HepG2 (cell line): ENCODE data around the gene CPN1. TPM values are rescaled to one million over a fixed set of nuclear protein-coding genes. Genes with fewer than 3 reads are reported as not detected.

Experiments
- EED ChIP-seq: sonication (generic); formaldehyde crosslinking; IDR thresholded peaks from 2 replicates; pipeline ENCODE4 v1.5.0; 2020; ENCODE audit warnings: mild to moderate bottlenecking, missing genetic modification reagents
- GATAD1 ChIP-seq: IDR thresholded peaks from 2 replicates; pipeline ENCODE4 v1.6.1; 2016; ENCODE audit warnings: missing genetic modification reagents, missing compliant biosample characterization
- GTF2F1 ChIP-seq: fragments of 150-350 bp; IDR thresholded peaks from 2 replicates; pipeline ENCODE4 v1.6.1; 2014; ENCODE audit warnings: low read length
- HNF4G ChIP-seq, 2 experiments: sonication (generic) in 1 of 2; formaldehyde crosslinking in 1 of 2; IDR thresholded peaks; 2 replicates each; pipeline versions ENCODE4 v1.4.0 to v1.6.1; 2011 to 2020; ENCODE audit warnings: borderline replicate concordance in 2 of 2, low read depth in 2 of 2, mild to moderate bottlenecking in 2 of 2, low read length in 1 of 2, missing genetic modification reagents in 1 of 2, moderate library complexity in 1 of 2
- MBNL3 ChIP-seq: fragments of 250-450 bp; sonication (Bioruptor Pico); conservative IDR thresholded peaks from 2 replicates; pipeline ENCODE4 v1.8.0; 2022; ENCODE audit warnings: mild to moderate bottlenecking, inconsistent platforms
- MIER3 ChIP-seq: IDR thresholded peaks from 2 replicates; pipeline ENCODE4 v1.6.1; 2016; ENCODE audit warnings: missing compliant biosample characterization, borderline replicate concordance
- POLR2G ChIP-seq: fragments of 200-400 bp; formaldehyde crosslinking; IDR thresholded peaks from 2 replicates; pipeline ENCODE4 v1.6.1; 2018; ENCODE audit warnings: mild to moderate bottlenecking, low read depth, low read length, moderate library complexity
- RFXAP ChIP-seq: sonication (generic); formaldehyde crosslinking; IDR thresholded peaks from 2 replicates; pipeline ENCODE4 v1.4.0; 2020; ENCODE audit warnings: missing genetic modification reagents, borderline replicate concordance
- ZC3H4 ChIP-seq: sonication (generic); formaldehyde crosslinking; IDR thresholded peaks from 2 replicates; pipeline ENCODE4 v1.4.0; 2020; ENCODE audit warnings: missing genetic modification reagents, borderline replicate concordance
- ZFY ChIP-seq: sonication (generic); formaldehyde crosslinking; IDR thresholded peaks from 2 replicates; pipeline ENCODE4 v1.4.0; 2020; ENCODE audit warnings: missing genetic modification reagents
- ZKSCAN8 ChIP-seq: IDR thresholded peaks from 2 replicates; pipeline ENCODE4 v1.6.1; 2016; ENCODE audit warnings: borderline replicate concordance, missing genetic modification reagents, missing compliant biosample characterization
- ZNF33B ChIP-seq: sonication (generic); formaldehyde crosslinking; IDR thresholded peaks from 2 replicates; pipeline ENCODE4 v1.5.1; 2020; ENCODE audit warnings: mild to moderate bottlenecking, missing genetic modification reagents
- ZNF510 ChIP-seq: sonication (generic); formaldehyde crosslinking; IDR thresholded peaks from 2 replicates; pipeline ENCODE4 v1.4.0; 2020; ENCODE audit warnings: low read depth, mild to moderate bottlenecking, missing genetic modification reagents
- ZNF773 ChIP-seq: sonication (generic); formaldehyde crosslinking; IDR thresholded peaks from 2 replicates; pipeline ENCODE4 v1.4.0; 2020; ENCODE audit warnings: missing genetic modification reagents, borderline replicate concordance
- polyA plus RNA-seq, 8 experiments: library from polyadenylated mRNA; depleted of rRNA in 3 of 8; stranded (reverse) in 7 of 8; unstranded in 1 of 8; fragments of >200 nt; fragmentation: Illumina TruSeq in 4 of 8; extraction: Trizol in 4 of 8; gene quantifications; 2 replicates each; pipeline versions ENCODE4 v1.2.1 to v1.2.3, GENCODE V29; 2011 to 2016; ENCODE audit warnings: low read depth in 4 of 8, missing spikeins in 1 of 8, mixed read lengths in 1 of 8; ENCODE audit not compliant: insufficient read depth in 1 of 8
- total RNA-seq, 5 experiments: library from RNA; depleted of rRNA; stranded (reverse); fragments of >200 nt; fragmentation: Illumina TruSeq; extraction: Trizol; gene quantifications; 2 replicates each; pipeline ENCODE4 v1.2.3, GENCODE V29; 2016; ENCODE audit warnings: low read depth in 1 of 5
- TF ChIP-seq, protein P1 (sequence below): sonication (generic); formaldehyde crosslinking; IDR thresholded peaks from 2 replicates; pipeline ENCODE4 v1.4.0; 2020; ENCODE audit warnings: mild to moderate bottlenecking, missing genetic modification reagents
- TF ChIP-seq, protein P2 (sequence below): sonication (generic); formaldehyde crosslinking; IDR thresholded peaks from 2 replicates; pipeline ENCODE4 v1.5.1; 2020; ENCODE audit warnings: missing genetic modification reagents, mild to moderate bottlenecking, borderline replicate concordance
- TF ChIP-seq, protein P3 (sequence below): IDR thresholded peaks from 2 replicates; pipeline ENCODE4 v1.6.1; 2012; ENCODE audit warnings: low read length, improper control_type of control experiment

Gene CPN1
- total and polyA plus RNA-seq, 2 of the 13 experiments (the other 11 are each of a cell fraction or from before 2014, with no cell fraction given) = 17.3 to 35.1 TPM

DNA sequence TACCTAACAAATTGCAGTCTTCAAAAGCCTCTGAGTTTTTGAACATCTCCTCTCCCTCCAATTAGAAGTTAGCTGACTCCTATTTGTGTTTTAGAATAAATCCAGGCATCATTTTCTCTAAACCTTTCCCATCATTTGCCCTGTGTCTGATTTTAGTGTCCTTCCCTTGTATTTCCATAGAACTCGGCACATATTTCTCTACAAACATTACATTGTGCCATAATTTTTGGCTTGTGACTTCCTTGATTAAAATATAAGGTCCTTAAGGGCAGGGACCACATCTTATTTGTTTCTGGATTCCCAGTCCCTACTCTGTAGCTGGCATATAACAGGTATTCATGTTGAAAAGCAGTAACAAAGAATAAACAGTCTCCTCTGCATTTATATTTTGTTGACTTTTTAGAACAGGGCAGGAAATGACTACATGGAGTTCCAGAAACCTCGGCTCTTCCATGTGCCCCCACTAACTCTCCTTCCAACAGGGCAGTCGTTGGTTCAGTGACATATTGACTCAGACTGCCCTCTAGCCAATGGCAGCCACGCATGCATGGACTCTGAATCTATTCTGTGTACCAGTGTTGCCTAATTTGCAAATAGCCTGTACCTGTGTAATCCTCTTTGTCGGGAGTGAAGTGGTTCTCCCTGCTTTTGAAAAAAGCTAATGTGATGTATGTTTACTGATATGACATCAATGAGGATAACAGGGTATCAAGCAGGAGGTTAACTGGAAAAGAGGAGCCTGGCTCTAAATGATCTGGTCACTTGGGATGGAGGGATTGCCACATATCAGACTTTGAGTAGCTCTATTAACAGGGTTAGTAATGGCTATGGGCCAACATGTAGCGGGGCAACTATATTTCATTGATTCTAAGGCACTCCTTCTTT lies 19.8 kb upstream of the CPN1 start (continued):
- TF ChIP-seq GATAD1 (peak; percentile 76; the same call in 1 of the 2 replicates), ZC3H4 (CRISPR knock-in tag) (no peak), ZNF33B (CRISPR knock-in tag) (no peak), POLR2G (no peak; the same call in 1 of the 2 replicates), RFXAP (peak; percentile 99), ZFY (CRISPR knock-in tag) (no peak), GTF2F1 (no peak), ZKSCAN8 (CRISPR knock-in tag) (peak; percentile 77; the same call in 1 of the 2 replicates), EED (no peak), MIER3 (CRISPR knock-in tag) (peak; percentile 93; the same call in 1 of the 2 replicates), ZNF510 (peak; percentile 83; the same call in 1 of the 2 replicates), MBNL3 (CRISPR knock-in tag) (no peak), ZNF773 (CRISPR knock-in tag) (no peak), HNF4G (IDR thresholded peaks at IDR 0.05; ENCODE audit: borderline replicate concordance, low read depth, low read length) (peak; percentile 99), HNF4G (CRISPR knock-in tag; IDR thresholded peaks at IDR 0.05; ENCODE audit: borderline replicate concordance, low read depth) (peak; percentile 96)
- TF ChIP-seq, protein P1, sequence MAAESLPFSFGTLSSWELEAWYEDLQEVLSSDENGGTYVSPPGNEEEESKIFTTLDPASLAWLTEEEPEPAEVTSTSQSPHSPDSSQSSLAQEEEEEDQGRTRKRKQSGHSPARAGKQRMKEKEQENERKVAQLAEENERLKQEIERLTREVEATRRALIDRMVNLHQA (CRISPR knock-in tag) = no peak
- TF ChIP-seq, protein P2, sequence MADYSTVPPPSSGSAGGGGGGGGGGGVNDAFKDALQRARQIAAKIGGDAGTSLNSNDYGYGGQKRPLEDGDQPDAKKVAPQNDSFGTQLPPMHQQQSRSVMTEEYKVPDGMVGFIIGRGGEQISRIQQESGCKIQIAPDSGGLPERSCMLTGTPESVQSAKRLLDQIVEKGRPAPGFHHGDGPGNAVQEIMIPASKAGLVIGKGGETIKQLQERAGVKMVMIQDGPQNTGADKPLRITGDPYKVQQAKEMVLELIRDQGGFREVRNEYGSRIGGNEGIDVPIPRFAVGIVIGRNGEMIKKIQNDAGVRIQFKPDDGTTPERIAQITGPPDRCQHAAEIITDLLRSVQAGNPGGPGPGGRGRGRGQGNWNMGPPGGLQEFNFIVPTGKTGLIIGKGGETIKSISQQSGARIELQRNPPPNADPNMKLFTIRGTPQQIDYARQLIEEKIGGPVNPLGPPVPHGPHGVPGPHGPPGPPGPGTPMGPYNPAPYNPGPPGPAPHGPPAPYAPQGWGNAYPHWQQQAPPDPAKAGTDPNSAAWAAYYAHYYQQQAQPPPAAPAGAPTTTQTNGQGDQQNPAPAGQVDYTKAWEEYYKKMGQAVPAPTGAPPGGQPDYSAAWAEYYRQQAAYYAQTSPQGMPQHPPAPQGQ (CRISPR knock-in tag) = no peak
- TF ChIP-seq, protein P3, sequence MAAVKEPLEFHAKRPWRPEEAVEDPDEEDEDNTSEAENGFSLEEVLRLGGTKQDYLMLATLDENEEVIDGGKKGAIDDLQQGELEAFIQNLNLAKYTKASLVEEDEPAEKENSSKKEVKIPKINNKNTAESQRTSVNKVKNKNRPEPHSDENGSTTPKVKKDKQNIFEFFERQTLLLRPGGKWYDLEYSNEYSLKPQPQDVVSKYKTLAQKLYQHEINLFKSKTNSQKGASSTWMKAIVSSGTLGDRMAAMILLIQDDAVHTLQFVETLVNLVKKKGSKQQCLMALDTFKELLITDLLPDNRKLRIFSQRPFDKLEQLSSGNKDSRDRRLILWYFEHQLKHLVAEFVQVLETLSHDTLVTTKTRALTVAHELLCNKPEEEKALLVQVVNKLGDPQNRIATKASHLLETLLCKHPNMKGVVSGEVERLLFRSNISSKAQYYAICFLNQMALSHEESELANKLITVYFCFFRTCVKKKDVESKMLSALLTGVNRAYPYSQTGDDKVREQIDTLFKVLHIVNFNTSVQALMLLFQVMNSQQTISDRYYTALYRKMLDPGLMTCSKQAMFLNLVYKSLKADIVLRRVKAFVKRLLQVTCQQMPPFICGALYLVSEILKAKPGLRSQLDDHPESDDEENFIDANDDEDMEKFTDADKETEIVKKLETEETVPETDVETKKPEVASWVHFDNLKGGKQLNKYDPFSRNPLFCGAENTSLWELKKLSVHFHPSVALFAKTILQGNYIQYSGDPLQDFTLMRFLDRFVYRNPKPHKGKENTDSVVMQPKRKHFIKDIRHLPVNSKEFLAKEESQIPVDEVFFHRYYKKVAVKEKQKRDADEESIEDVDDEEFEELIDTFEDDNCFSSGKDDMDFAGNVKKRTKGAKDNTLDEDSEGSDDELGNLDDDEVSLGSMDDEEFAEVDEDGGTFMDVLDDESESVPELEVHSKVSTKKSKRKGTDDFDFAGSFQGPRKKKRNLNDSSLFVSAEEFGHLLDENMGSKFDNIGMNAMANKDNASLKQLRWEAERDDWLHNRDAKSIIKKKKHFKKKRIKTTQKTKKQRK = no peak
